ENCODE results near the gene ZEB2.

- TF ChIP-seq CTCF (IDR thresholded peaks at IDR 0.05): no peak
- no peak for TF ChIP-seq POLR2A (IDR thresholded peaks at IDR 0.05)
These were observed 23.6 kb downstream of the ZEB2 start for GRCh38 chr2:144496092-144496976.

All from ovary (tissue), 3 donors.